Stromal cell of bone marrow (primary cell): ENCODE data around the gene CD70.
"Not testable (repeated sequence)": the region's sequence is repeated elsewhere in the genome, so short reads cannot be mapped to it uniquely, and the experiment has no call there.

Experiments
- DNase-seq: peaks from one replicate; pipeline ENCODE4 v3.0.0-alpha.2; 2012; ENCODE audit warnings: low read depth

The CD70 gene

DNA sequence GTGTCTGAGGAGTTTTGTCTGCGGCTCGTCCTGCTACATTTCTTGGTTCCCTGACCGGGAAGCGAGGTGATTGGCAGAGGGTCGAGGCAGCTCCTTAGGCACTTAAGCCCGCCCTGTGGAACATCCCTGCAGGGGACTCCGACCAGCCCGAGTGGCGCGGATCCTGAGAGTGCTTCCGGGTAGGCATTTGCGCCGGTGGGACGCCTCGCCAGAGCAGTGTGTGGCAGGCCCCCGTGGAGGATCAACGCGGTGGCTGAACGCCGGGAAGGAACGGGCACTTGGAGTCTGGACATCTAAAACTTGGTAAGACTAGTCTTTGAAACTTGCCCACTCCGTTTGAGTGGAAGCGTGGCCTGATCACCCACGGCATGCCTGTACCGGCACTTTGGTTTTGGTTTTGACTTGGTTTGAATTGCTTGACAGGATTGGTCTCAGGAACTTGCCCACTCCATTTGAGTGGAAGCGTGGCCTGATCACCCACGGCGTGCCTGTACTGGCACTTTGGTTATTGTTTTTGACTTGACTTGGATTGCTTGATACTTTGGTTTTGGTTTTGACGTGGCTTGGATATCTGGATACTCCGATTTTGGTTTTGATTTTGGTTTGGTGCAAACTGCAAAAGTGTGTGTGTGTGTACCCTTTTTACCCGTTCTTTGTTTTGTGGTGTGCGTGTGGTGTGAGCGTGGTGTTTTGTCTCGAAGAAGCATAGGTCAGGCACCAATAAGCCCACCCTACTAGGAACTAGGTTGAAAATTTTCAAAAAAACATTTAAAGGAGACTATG lies 6.7 kb upstream of the CD70 start:
- not testable (repeated sequence) for DNase-seq

DNA sequence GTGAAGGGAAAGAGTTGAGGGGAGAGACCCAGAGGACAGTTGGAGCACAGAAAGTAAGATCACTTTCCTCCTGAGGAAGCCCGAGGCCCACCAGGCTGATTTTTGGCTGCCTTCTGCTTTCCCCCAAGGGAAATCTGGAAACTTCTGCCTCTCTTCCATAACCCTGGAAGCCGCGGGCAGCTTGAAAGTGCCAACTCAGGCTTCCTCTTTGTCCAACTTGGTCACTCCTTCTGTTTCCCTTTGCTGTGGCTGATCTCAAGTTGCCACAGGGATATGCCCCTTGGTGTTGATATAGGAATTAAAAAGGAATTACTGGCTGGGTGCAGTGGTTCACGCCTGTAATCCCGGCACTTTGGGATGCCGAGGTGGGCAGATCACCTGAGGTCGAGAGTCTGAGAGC lies 5.7 kb upstream of the CD70 start:
- DNase-seq: no peak

DNA sequence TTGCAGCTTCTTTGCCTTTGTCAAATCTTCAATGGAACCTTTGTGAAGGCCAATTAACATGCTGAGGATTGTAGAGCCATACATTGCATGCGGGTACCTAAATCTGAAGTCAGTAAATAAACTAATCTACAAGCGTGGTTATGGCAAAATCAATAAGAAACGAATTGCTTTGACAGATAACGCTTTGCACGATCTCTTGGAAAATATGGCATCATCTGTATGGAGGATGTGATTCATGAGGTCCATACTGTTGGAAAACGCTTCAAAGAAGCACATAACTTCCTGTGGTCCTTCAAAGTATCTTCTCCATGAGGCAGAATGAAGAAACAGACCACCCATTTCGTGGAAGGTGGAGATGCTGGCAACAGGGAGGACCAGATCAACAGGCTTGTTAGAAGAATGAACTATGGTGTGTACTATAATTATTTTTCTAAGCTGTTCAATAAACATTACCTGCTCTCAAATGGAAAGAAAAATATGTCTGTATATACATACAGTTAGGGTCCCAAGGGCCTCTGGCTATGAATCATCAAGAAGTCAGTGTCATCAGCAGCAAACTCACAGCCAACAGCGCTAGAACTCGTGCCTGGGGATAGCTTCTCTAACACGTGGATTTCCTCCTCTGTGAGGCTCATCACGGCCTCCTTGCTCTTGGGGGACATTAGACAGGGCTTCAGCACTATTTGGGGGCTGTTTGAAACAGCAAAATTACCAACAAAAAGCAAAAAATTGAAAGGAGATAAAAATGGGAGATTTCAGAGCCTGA lies 2.9 kb upstream of the CD70 start:
- no peak for DNase-seq

DNA sequence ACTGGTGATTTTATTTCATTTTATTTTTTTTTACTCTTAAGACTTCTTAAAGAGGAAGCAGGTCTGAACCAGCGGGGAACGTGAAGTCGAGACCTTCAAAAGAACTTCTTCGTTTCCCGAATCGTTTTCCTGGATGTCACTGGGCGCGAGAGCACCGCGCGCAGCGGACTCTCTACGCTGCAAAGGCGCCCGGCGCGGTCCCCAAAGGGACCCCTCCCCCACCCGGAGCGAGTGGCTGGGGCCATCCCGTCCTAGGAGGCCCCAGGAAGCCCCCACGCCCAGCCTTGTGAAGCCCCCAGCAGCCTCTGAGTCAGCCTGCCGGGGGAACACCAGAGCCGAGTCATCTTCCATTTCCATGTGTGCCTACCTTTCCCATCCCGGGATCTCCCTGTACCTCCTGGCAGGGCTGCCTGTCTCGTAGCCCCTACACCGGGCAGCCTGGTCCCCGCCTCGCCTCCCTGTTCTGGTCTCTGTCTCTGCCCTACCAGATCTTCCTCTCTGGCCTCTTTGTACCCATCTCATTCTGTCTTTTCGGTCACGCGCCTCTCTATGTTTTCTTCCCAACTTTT lies 608 bp downstream of the CD70 start:
- no peak for DNase-seq

DNA sequence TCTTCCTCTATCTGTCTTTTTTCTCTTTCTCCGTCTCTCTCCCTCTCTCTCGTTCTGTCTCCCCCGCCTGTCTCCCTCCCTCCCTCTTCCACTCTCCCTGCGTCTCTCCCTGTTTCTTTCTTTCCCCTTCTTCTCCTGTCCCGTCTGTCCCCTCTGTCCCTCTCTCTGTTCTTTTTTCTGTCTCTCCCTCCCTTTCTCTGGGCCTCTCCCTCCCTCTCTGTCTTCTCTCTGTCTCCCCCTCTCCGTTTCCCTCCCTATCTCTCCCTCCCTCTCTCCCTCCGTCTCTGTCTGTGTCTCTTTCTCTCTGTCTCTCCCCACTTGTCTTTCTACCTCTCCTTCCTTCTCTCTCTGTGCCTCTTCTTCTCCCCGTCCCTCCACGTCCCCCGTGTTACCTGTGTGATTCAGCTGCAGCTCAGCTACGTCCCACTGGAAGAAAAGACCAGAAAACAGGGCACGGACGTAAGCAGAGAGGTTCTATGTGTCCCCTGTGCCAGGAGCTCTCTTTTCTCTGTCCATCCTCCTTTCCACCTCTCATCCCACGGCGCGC lies 1.2 kb downstream of the CD70 start:
- no peak for DNase-seq

DNA sequence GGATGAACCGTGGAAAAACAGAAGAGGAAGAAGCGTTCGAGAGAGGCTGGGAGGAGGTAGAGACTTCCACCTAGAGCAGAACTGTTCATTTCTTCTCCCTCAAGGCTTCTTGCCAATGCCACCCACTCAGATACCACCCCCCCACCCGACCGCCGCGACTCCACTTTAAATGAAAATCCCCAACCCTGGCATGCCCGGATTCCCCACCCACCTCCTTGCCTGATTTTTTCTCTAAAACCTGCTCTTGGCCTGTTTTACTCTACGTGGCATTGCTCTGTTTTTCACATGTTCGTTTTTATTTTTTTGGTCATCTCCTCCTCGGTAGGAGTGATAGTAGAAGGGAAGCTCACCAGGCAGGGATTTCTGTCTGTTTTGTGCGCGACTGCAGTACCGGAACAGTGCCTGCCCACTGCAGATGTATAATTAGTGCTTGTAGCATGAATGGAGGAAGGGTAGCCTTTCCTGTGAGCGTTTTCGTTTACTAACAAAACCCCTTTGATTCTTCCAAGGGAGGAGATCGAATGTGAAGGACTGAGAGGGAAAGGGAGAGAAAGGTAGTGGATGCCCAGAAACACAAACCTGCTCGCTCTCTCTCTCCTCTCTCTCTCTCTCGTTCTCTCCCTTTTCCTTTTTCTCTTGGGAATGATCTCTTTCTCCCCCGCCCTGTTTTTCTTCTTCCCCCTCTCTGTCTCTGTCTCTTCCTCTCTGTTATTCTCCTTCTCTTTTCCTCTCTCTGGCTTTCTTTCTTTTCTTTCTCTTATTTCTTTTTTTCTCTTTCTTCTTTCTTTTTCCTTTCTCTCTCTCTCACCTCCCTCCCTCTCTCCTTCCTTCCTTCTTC lies 2.2 kb downstream of the CD70 start:
- DNase-seq: no peak

DNA sequence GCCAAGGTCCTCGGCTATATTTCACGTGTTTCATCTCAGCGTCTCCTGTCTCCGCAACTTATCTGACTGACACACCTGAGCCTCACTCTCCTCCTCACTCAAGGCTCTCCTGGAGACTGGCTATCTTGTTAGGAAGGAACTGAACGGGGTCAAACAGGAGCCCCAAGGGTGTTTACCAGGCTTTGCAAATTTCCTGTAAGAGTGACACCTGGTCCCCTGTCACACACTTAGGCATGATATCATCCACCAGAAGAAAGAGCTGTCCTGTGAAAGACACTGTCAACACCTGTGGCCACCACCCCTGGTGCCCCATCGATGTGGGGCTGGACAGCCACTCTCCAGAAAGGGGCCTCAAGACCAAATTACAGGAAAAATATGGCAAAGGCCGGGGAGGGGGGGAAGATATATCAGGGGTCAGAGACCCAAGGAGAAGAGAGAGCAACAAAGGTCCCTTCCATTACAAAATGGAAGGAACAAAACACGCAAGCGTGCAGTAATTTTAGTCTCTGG lies 2.9 kb downstream of the CD70 start:
- DNase-seq: no peak

DNA sequence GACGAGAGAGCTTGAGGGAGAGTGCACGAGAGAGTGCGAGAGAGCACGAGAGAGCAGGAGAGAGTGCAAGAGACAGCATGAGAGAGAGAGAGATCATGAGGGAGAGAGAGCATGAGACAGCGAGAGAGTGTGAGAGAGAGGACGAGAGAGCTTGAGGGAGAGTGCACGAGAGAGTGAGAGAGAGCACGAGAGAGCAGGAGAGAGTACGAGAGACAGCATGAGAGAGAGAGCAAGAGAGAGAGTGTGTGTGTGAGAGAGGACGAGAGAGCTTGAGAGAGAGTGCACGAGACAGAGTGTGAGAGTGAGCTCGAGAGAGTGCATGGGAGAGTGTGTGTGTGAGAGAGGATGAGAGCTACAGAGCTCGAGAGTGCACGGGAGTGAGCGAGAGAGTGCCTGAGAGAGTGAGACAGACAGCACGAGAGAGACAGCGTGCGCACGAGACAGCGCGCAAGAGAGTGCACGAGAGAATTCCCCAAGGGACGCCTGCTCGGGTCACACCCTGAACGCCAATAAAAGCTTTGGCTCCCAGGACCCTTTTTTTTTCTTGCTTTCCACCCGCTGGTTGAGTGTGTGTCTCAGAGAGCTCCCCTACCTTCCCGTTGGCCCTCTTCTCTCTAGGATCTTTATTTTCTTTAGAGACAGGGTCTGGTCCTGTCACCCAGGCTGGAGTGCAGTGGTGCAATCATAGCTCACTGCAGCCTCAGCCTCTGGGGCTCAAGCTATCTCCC lies 3.7 kb downstream of the CD70 start:
- DNase-seq: no peak

DNA sequence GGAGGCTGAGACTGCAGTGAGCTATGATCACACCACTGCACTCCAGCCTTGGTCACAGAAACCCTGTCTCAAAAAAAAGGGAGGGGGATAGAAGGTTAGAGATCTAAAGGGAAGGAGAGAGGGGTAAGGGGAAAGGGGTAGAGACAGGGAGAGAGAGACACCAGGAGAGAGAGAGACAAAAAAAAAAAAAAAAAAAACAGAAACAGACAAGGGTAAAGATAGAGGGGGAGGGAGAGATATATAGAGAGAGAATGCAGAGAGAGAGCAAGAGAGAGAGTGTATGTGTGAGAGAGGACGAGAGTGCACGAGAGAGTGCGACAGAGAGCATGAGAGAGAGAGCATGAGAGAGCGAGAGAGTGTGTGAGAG lies 4.2 kb downstream of the CD70 start:
- DNase-seq: no peak

DNA sequence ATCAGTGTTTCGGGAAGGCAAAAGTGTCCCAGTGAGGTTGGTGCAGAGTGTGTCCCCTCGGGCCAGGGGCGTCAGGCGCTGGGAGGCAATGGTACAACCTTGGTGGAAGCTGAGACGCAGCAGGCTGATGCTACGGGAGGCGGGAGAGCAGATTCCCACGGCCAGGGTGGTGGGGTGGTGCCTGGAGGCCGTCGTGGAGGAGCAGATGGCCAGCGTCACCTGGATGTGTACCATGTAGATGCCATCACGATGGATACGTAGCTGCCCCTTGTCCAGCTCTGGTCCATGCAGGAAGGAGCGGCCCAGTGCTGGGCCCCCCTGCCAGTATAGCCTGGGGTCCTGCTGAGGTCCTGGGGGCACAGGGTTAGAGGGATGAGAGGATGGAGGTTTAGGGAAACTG lies 4.9 kb downstream of the CD70 start:
- DNase-seq: no peak

DNA sequence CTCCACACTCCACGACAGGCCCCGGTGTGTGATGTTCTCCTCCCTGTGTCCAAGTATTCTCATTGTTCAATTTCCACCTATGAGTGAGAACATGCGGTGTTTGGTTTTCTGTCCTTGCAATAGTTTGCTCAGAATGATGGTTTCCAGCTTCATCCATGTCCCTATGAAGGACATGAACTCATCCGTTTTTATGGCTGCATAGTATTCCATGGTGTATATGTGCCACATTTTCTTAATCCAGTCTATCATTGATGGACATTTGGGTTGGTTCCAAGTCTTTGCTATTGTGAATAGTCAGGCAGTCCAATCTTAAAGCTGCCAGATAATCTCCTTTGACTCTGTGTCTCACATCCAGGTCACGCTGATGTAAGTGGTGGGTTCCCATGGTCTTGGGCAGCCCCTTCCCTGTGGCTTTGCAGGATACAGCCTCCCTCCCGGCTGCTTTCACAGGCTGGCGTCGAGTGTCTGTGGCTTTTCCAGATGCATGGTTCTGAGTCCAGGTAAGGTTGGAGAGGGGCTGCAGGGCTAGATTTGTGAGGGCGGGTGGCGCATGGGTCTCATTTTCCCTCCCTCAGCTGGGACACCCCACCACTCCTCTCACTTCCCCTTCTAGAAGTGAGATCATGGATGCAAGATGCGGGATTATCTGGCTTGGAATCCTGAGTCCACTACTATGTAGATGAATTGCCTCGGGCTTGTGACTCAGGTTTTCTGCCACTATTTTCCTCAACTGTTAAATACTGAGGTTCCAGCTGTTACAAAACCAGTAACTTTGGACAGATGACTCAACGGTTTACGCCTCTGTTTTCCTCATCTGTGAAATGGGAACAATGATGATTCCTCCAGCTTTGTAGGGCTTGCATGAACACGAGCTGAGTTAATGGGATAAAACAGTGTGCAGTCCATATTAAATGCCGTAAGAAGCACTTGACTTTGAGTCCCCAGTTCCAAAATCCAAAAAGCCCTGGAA lies 8.2 kb downstream of the CD70 start:
- DNase-seq: not testable (repeated sequence)

DNA sequence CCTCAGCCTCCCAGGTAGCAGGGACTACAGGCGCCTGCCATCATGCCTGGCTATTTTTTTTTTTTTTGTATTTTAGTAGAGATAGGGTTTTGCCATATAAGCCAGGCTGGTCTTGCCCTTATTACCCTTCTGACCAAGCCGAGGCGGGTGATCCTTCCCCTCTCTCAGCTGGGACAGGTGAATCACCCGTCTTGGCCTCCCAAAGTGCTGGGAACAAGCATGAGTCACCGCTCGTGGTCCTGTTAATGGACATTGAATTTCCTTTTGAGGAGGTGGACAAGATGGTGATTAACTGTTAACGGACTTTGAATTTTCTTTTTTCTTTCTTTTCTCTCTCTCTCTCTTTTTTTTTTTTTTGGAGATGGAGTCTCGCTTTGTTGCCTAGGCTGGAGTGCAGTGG lies 10.6 kb downstream of the CD70 start:
- peak; percentile 59 for DNase-seq

DNA sequence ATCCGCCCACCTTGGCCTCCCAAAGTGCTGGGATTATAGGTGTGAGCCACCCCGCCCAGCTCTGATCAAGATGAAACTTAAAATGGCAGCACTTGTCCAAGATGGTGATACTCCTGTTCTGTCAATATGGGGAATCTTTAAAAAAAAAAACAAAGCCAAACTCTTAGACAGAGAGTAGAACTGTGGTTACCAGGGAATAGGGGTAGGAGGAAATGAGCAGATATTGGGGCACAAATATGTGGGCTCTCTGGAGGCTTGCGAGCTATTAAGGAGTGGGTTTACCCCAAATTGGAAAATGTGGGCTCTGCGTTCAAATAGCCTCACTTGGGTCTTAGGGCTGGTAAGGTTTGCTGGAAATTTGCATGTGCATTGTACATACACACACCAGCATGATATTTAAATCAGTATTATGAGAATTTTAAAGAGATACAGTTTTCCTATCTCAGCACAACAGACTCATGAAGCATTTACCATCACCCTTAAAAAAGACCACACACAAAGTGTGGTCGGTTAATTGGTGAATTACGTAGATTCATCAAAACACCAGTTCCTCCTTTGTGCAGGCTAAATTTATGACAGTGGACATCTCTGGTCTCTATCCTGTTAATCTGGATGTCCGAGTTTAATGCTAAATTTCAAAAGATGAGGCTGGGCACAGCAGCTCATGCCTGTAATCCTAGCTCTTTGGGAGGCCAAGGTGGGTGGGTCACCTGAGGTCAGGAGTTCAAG lies 11.3 kb downstream of the CD70 start:
- DNase-seq: no peak

DNA sequence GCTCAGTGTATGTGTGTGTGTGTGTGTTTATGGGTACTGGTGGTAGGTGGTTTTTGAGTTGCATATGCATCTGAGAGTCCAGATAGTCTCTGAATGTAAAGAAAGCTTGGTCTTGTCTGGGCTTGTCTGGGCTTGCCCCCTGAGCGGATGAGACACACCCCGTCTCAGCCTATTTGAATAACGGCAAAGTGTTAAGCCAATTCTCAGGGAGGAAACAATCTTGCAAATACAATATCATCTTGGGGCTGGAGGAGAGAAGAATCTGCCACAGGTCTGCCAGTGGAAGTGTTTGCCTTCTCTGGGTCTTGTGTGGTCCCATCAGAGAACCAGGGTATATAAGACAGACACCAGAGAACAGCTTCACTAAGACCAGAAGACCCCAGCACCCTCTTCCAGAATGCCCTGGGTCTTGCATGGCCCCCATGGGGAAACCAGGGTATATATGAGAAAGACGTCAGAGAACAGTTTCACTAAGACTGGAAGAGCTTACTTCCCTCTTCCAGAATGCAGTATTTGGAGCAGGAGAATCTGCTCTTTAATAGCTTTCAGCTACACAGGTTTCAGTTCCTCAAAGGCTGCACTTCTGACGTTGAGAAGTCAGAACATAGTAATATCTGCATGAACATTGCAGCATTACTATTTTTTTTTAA lies 13.3 kb downstream of the CD70 start:
- DNase-seq: no peak

DNA sequence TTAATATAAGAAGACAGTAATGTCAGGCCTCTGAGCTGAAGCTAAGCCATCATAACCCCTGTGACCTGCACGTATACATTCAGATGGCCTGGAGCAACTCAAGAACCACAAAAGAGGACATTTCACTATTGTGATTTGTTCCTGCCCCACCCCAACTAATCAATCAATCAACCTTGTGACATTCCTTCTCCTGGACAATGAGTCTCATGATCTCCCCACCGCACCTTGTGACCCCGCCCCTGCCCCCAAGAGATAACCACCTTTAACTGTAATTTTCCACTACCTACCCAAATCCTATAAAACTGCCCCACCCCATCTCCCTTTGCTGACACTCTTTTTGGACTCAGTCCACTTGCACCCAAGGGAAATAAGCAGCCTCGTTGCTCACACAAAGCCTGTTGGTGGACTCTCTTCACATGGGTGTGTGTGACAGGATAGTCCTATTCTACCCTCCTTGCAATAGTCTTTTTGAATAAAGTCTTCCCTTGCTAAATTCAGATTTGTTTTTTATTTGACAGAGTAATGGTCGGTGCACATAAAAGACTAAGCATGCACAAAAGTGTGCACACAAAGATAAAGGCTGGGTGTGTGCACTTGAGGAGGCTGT lies 14.0 kb downstream of the CD70 start:
- no peak for DNase-seq

DNA sequence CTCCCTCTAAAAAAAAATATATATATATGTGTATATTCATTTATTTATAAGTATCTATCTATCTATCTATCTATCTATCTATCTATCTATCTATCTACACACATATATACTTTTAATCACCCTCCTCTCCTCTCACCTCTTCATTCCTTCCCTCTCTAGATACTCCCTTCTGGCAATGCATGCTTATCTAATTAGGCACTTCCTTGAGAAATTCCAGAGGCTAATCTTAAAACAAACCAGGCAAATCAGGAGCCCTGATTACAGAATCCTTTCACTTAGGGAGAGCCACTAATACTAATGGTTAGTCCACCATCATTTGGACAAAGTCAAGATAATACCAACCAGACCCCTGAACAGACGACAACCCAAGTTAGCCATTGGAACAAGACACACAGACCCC lies 17.6 kb downstream of the CD70 start:
- no peak for DNase-seq

DNA sequence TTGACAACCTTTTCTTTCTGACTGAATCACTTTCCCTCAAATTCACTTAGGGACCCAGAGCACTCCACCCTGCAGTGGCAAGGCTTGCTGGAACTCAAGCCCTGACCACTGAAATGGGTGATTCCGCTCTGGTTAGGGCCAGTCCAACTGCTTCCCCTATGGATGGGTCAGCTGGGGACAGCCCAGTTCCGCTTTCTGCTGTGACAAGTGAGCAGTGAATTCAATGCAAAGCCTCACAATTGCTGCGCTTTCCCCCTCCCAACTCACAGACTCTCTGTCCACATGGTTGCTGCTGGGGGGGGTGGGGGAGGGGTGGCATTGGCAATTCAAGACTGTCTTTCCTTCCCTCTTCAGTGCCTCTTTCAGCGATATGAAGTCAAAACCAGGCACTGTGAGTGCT lies 18.7 kb downstream of the CD70 start:
- DNase-seq: no peak

DNA sequence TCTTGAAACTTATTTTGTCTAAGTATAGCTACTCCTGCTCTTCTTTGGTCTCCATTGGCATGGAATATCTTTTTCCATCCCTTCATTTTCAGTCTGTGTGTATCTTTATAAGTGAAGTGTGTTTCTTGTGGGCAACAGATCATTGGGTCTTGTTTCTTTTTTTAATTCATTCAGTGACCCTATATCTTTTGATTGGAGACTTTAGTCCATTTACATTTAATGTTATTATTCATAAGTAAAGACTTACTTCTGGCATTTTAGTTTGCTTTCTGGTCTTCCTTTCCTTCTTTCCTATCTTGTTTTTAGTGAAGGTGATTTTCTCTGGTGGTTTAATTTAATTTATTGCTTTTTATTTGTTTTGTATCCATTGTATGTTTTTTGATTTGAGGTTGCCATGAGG lies 19.8 kb downstream of the CD70 start:
- DNase-seq: no peak
